Prostate gland (tissue), 2 donors: Measurements from ENCODE around the gene TCERG1L. TPM values are rescaled to one million over a fixed set of nuclear protein-coding genes. Genes with fewer than 3 reads are reported as not detected.

Experiments used
- DNase-seq: peaks from one replicate; pipeline ENCODE4 v3.0.0-alpha.2; 2019; ENCODE audit warnings: low spot score
- H3K27ac ChIP-seq, 2 donors: fragments of 200-600 bp; sonication (generic); 2 replicates each; pipeline ENCODE4 v1.5.1; 2017 to 2019
- H3K27me3 ChIP-seq: fragments of 200-600 bp; sonication (generic); replicated peaks from 2 replicates; pipeline ENCODE4 v1.5.1; 2019; ENCODE audit not compliant: insufficient read depth
- H3K36me3 ChIP-seq, 2 donors: fragments of 200-600 bp; sonication (generic); 1 replicate in 1 of 2; 2 replicates in 1 of 2; pipeline versions ENCODE4 v1.5.1 to v1.8.1; 2017 to 2019
- H3K4me1 ChIP-seq: fragments of 200-600 bp; sonication (generic); replicated peaks from 2 replicates; pipeline ENCODE4 v1.5.1; 2019
- H3K4me3 ChIP-seq, 2 donors: fragments of 200-600 bp; sonication (generic); 2 replicates each; pipeline ENCODE4 v1.5.1; 2017 to 2019
- H3K9me3 ChIP-seq: fragments of 200-600 bp; sonication (generic); 2 replicates; pipeline ENCODE4 v1.5.1; 2017
- CTCF ChIP-seq, 4 experiments: fragments of 200-600 bp in 2 of 4; fragments of 450-650 bp in 2 of 4; sonication (generic) in 2 of 4; IDR thresholded peaks; 1 replicate in 3 of 4; 2 replicates in 1 of 4; pipeline ENCODE4 v1.5.1; 2016 to 2019; ENCODE audit warnings: antibody characterized with exemption in 4 of 4, mild to moderate bottlenecking in 2 of 4, moderate library complexity in 2 of 4
- POLR2A ChIP-seq: fragments of 450-650 bp; IDR thresholded peaks from one replicate; pipeline ENCODE4 v1.6.1; 2016; ENCODE audit warnings: antibody characterized with exemption, mild to moderate bottlenecking
- POLR2AphosphoS5 ChIP-seq: sonication (generic); formaldehyde crosslinking; IDR thresholded peaks from one replicate; pipeline ENCODE4 v1.6.1; 2017; ENCODE audit warnings: antibody characterized with exemption
- WGBS: methylation state at CpG from one replicate; pipeline ENCODE4 v1.1.5; 2018; 5-methylcytosine and 5-hydroxymethylcytosine counted together
- intact Hi-C: fragments of 100-400 bp; cut with DNase I; formaldehyde crosslinking; loops from one replicate; pipeline ENCODE4 v1.14.2; 2022
- total RNA-seq, 2 donors: library from RNA; depleted of rRNA; stranded (reverse); fragments of >200 nt; gene quantifications; one replicate each; pipeline ENCODE4 v1.1.0, GENCODE V29; 2016

TCERG1L gene
- total RNA-seq, 2 donors from 2014 or later, result 0.23 to 4.0 TPM

GRCh38 chr10:131207584-131208532 is 103.7 kb downstream of the TCERG1L start:
- H3K4me1 ChIP-seq, result no peaks in the 10 kb centered on the region
- H3K27ac ChIP-seq, result no peak overlapping the region
- no peaks in the 10 kb centered on the region for H3K9me3 ChIP-seq
- no peak overlapping the region for H3K4me3 ChIP-seq
- TF ChIP-seq CTCF (IDR thresholded peaks at IDR 0.05) (no peak), POLR2AphosphoS5 (no peak), POLR2A (no peak)
- DNase-seq, result no peak
- H3K27me3 ChIP-seq, result no peaks in the 10 kb centered on the region
- intact Hi-C loops, result no loop called here
- H3K36me3 ChIP-seq, result no peaks in the 10 kb centered on the region
- WGBS, result 90% methylated on average over 29 of the region's 29 CpGs

GRCh38 chr10:131207176-131207575 is 104.3 kb downstream of the TCERG1L start:
- no peak for DNase-seq
- Histone ChIP-seq H3K4me1 (no peaks in the 10 kb centered on the region), H3K27ac (no peak overlapping the region), H3K9me3 (no peaks in the 10 kb centered on the region), H3K27me3 (no peaks in the 10 kb centered on the region), H3K4me3 (no peak overlapping the region), H3K36me3 (no peaks in the 10 kb centered on the region)
- TF ChIP-seq CTCF (IDR thresholded peaks at IDR 0.05) (no peak), POLR2A (no peak), POLR2AphosphoS5 (no peak)
- 86% methylated on average over 7 of the region's 8 CpGs for WGBS
- intact Hi-C loops, result no loop called here

GRCh38 chr10:131206111-131206995 is 105.2 kb downstream of the TCERG1L start:
- TF ChIP-seq POLR2A, result no peak
- no peak for TF ChIP-seq POLR2AphosphoS5
- no peak for TF ChIP-seq CTCF (IDR thresholded peaks at IDR 0.05)
- Histone ChIP-seq H3K9me3 (no peaks in the 10 kb centered on the region), H3K4me1 (no peaks in the 10 kb centered on the region), H3K36me3 (no peaks in the 10 kb centered on the region), H3K27ac (no peak overlapping the region), H3K4me3 (no peak overlapping the region), H3K27me3 (no peaks in the 10 kb centered on the region)
- WGBS, result 82% methylated on average over 26 of the region's 26 CpGs
- intact Hi-C loops, result no loop called here
- DNase-seq, result no peak

- intact Hi-C loops, result no loop called here
- WGBS, result 90% methylated on average over 9 of the region's 9 CpGs
- no peaks in the 10 kb centered on the region for H3K9me3 ChIP-seq
- H3K27ac ChIP-seq, result no peak overlapping the region
- no peak for TF ChIP-seq POLR2A
- no peak for TF ChIP-seq POLR2AphosphoS5
- no peak for TF ChIP-seq CTCF (IDR thresholded peaks at IDR 0.05)
- H3K36me3 ChIP-seq, result no peaks in the 10 kb centered on the region
- H3K27me3 ChIP-seq, result no peaks in the 10 kb centered on the region
- H3K4me3 ChIP-seq, result no peak overlapping the region
- no peak for DNase-seq
- no peaks in the 10 kb centered on the region for H3K4me1 ChIP-seq
Measured at GRCh38 chr10:131205556-131205955, 106.0 kb downstream of the TCERG1L start.
